Activated naive CD4-positive, alpha-beta T cell treated with Interleukin-2 at 50 U/mL for 16 hours (primary cell): ENCODE data around the gene ADAMTS6.
"Not testable (repeated sequence)": the region's sequence is repeated elsewhere in the genome, so short reads cannot be mapped to it uniquely, and the experiment has no call there.

ENCODE experiments used
- DNase-seq: peaks from one replicate; pipeline ENCODE4 v3.0.0-alpha.2; 2020

ADAMTS6 gene

DNA sequence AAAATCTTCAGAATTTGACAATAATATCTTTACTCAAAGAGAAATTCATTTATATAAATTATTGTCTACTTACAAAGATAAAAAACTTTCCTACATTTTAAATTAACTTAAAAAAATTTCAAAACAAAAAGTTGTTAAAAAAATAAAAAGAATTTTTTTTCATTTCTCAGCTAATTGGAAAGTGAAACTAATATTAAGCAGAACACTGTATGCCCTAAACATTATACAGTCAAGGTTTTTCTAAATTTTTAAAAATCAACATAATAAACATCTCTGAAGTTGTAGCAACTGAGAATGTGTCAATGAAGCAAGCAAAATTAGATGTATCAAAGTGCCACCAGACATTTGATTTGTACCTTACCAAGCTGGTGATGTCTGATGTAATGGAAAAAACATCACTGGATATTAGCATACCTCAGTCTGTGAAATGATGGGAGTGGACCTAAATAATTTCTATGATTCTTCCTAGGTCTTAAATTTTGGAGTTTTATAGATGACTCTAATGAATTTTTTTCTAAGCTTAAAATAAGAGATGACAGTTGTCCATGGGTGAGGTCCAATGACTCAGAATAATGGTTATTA is 290.1 kb downstream of the ADAMTS6 start:
- no peak for DNase-seq

DNA sequence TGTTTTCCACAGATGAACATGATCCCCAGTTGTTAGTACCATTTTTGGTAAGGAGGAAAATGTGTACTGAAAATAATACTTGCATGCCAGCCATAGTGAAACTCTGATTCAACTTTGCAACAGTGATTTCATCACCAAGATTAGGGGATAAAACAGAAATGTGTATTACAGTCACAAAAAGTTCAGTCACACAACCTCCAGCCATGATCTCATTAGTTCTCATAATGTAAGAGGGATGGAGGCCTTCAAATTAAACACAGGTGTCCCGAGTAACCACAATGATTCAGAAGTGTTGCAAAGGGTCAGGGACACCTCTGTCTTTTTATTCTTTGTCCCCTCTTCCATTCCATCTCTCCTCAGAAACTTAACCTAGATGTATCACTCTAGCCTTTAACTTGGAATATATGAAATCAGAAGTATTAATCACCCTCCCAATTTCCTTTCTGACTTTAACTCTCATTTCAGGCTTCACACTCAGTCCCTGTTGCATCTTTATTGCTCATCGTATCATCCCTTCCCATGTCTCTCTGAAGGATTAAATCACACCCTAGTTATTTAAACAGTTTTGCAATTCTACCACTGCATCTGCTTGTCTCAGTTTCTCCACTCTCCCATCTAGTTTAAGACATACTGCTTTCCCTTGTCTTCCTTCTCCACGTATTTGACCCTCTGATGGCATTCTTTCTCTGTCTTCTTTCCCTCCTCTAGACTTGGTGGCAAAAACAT is 291.2 kb downstream of the ADAMTS6 start:
- DNase-seq, result no peak

DNA sequence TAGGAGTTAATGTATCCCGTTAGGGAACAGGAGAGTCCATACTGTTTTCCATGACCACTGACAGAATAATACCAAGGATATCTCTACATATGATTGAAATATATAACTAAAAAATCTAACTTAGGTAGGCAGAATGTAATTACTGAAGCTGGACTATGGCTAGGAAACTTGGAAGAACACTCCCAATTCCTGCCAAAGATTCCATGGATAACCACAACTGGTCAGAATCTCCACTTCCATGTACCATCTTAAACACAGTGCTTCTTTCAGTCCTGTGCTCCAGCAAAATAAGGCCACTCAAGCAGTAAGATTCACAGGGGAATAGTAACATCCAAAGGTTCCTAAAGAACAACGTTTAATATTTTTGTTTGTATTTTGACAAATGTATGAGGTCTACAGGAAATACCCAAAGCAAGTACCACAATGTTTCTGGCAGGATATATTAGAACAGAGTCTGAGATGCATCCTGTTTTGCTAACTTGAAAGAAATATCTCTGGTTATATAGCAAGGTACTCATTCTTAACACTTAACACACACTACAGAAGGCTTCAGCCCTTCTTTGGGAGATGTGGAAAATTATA is 295.0 kb downstream of the ADAMTS6 start:
- no peak for DNase-seq

DNA sequence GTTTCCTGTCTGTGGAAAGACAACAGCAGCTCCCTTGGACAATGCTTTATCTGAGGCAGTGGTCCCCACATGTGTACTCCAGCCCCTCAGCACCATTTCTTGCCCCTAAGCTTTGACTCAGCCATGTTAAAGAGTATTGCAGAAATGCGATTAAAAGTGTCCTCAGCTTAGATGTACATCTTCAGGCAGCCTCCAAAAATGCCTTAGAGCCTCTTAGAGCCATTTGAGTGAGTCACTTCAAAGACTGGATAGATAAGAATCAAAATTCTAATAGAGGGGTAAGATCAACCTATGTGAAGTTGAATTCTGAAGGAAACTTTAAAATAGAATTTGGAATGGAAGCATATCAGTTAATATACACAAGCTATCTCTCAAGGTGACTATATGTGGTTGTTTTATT is 296.3 kb downstream of the ADAMTS6 start:
- no peak for DNase-seq

DNA sequence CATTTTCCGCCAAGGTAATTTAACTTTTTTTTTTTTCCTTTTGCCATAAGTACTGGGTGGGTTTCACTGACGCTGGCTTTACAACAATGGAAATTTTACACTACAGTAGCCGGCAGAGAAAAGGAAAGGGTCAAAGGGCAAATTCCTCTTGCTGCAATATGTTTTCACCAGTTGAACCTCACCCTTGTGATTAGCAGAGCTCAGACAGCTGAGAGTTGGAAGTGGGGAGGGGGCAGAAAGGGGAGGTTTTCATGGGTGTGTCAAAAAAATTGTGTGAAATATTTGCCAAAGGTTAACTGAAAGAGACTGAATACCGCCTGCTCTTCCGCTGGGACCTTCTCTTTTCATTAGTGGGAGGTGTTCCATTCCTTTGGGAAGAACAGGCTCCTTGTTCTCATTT is 296.9 kb downstream of the ADAMTS6 start:
- no peak for DNase-seq

DNA sequence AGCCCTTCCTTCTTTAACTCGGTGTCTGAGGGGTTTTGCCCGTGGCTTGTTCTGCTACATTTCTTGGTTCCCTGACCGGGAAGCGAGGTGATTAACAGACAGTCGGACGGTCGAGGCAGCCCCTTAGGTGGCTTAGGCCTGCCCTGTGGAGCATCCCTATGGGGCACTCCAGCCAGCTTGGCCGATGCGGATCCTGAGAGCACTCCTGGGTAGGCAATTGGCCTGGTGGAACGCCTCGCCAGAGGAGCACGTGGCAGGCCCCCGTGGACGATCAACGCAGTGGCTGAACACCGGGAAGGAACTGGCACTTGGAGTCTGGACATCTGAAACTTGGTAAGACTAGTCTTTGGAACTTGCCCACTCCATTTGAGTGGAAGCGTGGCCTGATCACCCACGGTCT is 307.5 kb downstream of the ADAMTS6 start:
- DNase-seq, result not testable (repeated sequence)

DNA sequence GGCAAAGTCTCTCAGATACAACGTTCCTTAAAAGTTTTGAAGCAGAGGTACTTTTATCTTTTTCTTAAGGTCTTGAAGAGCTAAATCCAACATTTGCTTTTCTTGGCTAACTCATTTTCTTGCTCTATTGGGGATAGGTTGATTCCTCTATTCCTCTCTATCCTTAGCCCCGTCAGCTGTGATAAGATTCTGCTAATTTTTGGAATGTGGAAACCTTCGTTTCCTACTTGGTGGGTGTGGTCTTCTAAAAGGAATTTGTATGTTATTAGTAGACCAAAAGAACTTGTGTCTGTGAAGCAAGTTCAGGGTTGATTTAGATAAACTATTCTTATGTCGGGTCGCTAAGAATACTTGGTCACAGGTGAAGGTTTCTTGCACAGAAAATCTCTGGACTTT is 308.6 kb downstream of the ADAMTS6 start:
- DNase-seq, result no peak

DNA sequence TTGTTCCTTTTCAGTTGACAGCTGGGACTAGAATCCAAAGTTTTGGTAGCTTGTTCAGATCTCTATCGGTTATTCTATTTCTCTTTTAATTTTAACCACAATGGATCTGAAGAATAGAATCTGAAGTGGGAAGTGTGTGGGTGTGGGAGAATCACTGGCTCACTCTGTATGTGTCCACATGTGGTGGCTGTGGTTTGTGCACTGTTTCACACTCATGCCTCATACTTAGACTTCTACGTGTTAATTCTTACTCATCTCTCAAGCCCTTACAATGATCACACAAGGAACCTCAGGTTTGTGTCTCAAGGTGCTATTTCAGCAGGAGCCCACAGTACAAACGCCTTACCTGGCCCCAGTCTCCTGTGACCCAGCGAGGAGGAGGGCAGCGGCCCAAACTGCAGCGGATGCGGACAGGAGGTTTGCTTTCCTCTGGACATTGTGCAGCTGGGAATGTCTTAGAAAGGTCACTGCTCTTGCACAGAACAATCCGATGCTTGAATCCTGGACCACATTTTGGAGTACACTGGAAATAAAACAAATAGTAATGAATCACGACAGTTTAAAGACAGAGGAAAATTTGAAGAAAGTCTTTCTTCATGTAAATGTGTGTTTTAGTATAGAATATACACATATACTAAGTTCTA is 309.1 kb downstream of the ADAMTS6 start:
- DNase-seq, result peak; percentile 55

DNA sequence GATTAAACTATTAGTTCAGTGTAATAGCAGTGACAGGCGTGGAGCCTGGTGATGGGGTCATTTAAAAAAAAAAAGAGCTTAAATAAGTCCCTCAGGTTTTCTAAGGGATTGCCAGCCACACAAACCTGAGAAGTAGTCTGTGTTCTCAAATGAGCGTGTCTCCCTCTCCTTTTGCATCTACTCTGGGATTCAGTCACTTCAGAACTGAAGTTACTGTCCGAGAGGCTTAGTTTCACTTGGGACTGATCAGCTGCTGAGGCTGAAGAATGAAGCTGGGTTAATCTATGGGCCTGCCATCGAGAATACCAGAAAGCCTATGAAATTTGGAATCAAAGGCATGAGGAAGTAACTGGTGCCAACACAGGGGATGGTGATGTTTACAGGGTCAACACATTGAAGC is 310.1 kb downstream of the ADAMTS6 start:
- no peak for DNase-seq

DNA sequence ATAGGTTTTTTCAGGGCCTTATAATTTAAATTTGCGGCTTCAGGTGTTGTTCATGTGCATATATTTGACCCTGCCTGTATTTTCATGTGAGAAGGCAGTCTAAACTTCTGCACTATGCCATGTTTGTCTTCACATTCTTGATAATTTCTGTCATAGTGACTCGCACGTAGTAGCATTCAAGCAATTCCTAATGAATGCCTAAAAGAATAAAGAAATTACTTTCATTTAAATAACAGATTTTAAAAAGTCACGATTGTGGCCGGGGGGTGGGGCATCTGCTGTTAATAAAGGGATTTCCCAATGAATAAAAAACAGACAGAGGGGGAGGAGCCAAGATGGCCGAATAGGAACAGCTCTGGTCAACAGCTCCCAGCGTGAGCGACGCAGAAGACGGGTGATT is 318.0 kb downstream of the ADAMTS6 start:
- DNase-seq, result no peak

DNA sequence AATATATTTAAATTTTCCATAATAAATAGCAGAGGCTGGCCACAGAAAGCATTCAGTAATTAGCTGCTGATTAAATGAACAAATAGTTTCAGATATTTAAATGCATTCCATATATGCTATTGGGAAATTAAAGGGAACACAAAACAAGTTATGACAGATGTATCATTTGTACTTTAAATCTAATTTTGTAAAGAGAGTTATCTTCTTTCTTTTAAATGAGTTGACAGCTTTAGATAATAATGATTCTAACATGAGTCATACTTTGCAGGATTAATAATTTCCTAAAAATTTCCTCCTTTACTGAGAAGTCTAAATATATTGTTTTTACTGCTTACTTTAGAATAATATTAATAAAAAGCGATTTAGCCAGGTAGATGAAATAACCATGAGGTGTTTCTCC is 320.1 kb downstream of the ADAMTS6 start:
- DNase-seq, result no peak

DNA sequence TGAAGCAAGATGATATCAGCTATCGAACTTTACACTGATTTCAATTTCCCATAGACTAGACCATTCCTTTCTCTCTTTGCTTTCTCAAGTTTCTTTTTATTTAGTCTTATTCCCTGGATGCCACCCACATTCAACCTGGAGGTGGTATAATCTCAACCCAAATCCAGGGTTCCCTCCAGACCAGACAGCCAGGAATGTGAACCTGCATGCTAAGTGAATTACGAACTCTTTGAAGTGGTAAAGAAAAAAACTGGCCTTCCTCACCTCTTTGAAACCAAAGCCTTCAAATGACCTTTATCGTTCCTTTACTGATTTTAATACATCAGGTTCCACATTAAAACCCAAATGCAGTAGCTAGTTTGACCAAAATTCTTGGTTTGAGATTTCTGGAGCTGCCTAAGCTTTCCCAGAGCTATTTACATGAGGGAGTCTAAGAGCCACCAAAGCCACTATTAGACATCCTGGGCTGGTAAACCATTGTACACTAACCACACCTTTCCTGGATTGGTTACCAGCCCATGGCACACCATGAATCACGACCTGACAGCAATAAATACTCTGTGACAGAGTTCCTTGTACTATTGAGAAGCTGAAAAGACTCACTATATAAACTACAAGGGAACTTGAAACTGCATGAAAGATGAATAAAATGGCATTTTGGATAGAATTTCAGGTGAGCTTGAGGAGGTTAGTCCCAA is 323.7 kb downstream of the ADAMTS6 start:
- no peak for DNase-seq

DNA sequence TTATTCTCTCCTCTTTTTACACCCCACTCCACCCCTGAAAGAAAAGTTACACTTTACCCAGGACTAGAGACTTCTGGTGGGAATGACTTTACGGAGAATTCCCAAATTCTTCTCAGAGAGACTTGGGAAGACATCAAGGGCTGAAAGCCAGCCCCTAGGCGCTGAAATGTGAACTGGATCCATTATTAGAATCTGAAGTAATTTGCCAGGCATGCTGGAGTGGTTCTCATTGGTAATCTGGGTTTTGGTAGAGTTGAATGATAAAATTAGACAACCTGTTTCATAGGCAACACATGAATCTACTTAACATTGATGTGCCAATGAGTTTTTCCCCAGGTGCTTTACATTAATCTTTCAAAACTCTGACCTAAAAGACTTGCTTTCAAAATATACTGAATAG is 324.8 kb downstream of the ADAMTS6 start:
- DNase-seq, result no peak

DNA sequence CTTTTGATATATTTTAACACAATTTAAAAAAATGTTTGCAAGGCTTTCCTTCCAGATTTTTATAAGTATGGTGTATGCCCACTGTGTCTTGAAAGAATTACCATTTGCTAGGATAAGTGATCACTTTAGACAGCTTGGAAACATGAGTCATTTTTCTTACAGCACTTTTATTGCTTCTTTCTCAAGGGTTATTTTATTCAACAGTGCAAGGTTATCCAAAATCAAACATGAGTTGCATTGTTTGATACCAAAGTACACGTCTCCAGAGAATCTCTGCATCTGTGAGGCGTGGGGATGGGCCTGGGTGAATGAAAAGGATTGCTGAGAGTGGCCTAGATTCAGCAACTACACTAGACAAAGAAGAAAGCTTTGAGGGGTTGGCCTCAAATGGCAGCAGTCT is 329.6 kb downstream of the ADAMTS6 start:
- DNase-seq, result no peak

DNA sequence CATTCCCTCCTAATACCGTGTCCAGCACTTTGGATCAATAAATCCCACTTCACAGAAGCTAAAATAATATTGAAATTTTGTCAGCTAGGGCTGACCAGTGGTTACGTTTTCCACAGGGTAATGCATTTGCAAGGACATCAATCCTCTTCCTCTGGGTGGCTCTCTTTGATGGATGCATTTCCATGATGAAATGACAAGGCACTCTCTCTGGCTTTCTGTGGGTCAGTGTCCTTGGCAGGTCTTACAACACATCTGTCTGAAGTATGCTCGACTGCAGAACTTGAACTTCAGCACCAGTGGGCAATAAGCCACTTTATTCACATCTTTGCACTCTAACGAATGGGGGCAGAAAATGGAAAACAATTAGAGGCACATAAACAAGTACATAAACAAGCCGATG is 330.1 kb downstream of the ADAMTS6 start:
- DNase-seq, result no peak

DNA sequence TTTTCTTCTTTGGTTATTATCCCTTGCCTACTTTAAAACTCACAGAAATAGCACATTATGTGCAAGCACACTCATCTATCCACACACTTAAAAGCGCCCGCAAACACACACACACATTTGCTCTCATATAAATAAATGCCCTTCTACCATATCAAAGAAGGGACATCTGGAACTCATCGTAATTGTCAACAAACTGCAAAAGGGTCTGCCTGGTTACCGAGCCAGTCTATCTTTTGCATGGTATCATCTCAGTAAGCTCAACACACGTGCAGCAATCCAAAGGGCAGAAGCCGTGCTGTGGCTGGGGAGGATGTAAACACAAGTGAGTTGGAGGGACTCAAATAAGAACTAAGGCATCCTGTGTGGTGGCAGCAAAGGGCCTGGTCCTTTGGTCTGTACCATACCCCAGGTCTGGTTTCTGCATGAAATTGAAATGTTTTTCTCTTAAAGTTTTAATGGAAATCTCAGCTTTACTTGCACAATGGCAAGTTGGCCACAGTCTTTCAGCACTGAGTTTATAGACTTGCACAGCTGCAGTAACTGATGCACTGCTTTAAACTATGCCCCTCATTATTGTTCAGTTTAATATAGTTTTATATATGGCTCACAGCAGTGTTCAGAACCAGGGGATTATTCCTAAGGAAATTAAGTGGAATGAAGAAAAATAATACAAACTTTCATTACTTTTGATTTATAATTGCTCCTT is 331.0 kb downstream of the ADAMTS6 start:
- DNase-seq, result no peak

DNA sequence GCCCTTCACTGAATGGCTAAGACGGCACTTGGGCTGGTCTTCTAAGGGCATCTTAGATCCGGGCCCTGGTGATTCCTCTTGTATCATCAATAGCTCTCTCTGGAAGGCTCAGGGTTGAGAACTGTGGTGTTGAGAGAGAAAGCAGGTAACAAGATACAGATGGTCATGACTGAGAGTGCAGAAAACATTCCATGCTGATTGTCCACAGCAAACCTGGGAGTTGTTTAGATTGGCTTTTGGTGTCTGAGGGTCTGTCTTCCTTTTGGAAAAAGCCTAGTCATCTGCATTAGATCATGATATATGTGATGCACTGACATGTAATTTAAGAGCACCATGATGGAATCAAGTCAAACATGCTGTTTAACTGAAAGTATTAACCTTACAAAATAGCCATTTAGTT is 331.9 kb downstream of the ADAMTS6 start:
- DNase-seq, result no peak

DNA sequence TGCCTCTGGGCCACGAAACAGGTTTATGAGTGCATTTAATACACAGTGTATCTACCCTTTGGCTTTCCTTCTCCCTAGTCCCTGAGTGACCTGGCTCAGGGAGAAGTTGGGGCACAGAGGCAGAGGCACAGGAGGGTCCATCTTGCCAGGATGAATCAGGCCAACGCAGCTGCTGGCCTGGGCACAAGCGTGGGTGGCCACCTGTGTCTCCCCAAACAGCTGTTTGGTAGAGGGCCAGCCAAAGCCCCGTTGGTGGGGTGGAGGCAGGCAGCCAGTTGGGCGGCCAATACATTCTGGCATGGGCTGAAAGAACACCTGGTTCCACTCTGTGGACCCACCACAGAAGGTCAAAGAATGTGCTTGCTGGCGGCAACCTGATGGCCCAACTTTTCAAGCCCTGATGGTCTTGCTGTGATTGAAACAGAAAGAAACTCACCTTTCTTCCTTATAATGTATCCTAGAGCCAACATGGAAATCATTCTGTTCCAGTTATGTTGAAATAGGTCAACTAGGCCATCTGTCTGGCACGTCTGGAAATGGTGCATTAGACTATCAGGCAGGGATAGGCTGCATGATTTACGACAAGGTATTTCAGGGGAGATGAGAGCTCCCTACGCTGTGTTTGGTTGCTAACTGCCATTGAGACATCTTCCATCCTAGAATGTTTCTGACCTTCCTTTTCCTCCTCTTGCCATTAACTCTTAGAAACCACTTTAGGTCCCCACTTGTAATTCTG is 337.4 kb downstream of the ADAMTS6 start:
- no peak for DNase-seq

DNA sequence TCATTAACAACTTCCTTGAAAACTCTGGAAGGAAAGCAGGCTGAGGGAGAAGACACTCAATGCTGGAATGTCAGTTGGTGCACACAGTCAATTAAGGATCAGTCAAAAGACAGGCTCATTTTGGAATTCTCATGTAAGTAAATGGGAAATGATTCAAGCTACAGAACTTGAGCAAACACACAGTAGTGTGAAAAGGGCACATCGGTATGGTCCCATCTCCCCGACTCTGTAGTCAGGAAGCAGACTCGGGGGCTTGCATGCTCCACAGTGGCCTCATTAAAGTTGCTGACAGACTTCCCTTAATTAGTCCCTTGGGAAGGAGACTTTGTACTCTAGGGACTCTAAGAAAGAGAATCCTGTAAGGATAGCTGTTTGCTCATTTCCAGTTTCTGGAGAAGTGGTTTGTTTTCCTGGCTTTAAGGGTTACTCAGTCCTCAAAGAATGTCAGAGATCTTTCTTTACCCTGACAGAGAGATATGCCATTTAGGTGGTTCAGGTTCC is 339.2 kb downstream of the ADAMTS6 start:
- DNase-seq, result no peak

DNA sequence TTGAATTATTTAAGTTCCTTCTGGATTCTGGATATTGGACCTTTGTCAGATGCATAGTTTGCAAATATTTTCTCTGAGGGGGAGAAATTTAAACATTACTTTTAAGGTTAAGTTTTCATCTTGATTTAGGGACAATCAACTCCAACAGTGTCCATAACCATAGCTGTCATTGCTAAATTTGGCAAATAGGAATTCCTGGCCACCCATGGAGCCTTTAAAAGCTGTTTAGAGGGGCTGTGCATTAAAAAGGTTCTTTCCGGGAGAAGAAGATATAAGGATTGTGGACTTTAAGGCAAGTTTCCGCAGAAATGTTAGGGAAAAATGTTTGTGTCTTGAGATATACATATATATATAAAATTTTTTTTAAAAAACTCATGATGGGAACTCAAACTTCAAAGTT is 339.7 kb downstream of the ADAMTS6 start:
- no peak for DNase-seq

DNA sequence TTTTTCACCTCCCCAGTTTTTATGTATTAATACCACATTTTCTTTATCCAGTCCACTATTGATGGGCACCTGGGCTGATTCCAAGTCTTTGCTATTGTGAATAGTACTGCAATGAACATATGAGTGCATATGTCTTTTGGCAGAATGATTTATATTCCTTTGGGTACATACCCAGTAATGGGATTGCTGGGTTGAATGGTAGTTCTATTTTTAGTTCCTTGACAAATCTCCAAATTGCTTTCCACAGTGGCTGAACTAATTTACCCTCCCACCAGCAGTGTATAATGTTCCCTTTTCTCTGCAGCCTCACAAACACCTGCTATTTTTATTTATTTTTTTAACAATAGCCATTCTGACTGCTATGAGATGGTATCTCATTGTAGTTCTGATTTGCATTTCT is 340.2 kb downstream of the ADAMTS6 start:
- DNase-seq, result no peak

DNA sequence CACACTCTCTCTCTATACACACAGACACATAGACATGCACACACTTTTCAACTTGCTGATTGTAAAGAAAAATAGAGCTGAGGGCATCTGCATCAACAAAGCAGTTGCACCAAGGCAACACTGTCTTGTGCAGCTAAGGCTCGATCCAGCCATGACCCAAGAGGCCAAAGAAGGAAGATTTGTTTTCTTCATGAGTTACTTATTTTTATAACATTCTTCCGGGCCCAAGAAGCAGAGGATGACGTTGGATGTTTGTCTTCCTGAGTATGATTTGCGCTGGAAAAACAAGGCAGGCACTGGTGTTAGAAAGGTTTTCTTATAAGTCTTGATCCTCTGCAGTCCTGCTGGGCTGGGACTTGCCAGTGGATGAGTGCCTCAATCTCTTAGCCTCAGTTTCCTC is 344.1 kb downstream of the ADAMTS6 start:
- DNase-seq, result no peak
